ENCODE measurements around the gene YWHAE.

The YWHAE gene

DNA sequence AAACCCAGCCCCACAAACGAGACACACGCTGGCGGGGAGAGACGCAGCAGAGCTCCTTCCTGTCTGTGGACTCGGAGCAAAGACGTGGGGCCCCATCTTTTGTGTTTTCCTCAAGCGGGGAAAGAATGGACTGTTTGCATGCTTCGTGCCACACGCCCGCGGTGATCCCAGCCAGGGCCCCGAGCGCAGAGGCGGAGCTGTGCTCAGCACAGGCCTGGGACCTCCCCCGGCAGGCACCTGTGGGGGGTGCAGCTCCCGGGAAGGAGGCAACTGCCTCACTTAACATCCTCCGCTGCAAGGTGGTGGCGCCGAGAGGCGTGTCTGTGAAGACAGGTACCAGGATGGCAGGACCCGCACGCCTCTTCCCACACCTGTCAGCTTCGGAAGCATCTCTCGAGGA lies 101.4 kb downstream of the YWHAE start:
- FAIRE-seq (no peak), DNase-seq (ENCODE audit: insufficient read length, low spot score) (no peak)
